Type B pancreatic cell (in vitro differentiated cells): ENCODE measurements around the gene SNRNP40. TPM values are rescaled to one million over a fixed set of nuclear protein-coding genes. Genes with fewer than 3 reads are reported as not detected.
"Not testable (repeated sequence)": the region's sequence is repeated elsewhere in the genome, so short reads cannot be mapped to it uniquely, and the experiment has no call there.

ENCODE experiments used
- DNase-seq: peaks from one replicate; pipeline ENCODE4 v3.0.0; 2021; ENCODE audit warnings: mixed read lengths; ENCODE audit not compliant: unreplicated experiment; ENCODE audit errors: extremely low spot score
- H3K27ac Mint-ChIP-seq: 2 replicates; pipeline ENCODE4 v1.8.0; 2021; ENCODE audit warnings: mild to moderate bottlenecking, mixed read lengths
- H3K27me3 Mint-ChIP-seq: 2 replicates; pipeline ENCODE4 v1.8.0; 2021; ENCODE audit warnings: mixed read lengths
- H3K36me3 Mint-ChIP-seq: 2 replicates; pipeline ENCODE4 v1.8.0; 2021; ENCODE audit warnings: mixed read lengths
- H3K4me1 Mint-ChIP-seq: one replicate; pipeline ENCODE4 v1.8.0; 2021; ENCODE audit warnings: mixed read lengths; ENCODE audit not compliant: unreplicated experiment
- H3K4me3 Mint-ChIP-seq: 2 replicates; pipeline ENCODE4 v1.8.0; 2021; ENCODE audit warnings: mild to moderate bottlenecking, mixed read lengths
- H3K9me3 Mint-ChIP-seq: 2 replicates; pipeline ENCODE4 v1.8.0; 2021; ENCODE audit warnings: mixed read lengths
- CTCF ChIP-seq: fragments of 200-600 bp; sonication (generic); conservative IDR thresholded peaks from 2 replicates; pipeline ENCODE4 v1.5.0; 2021; ENCODE audit warnings: antibody characterized with exemption, mild to moderate bottlenecking
- total RNA-seq: library from RNA; stranded (reverse); gene quantifications from 2 replicates; pipeline ENCODE4 v1.2.1, GENCODE V29; 2021; ENCODE audit warnings: low replicate concordance

The SNRNP40 gene
- total RNA-seq, 1 donor from 2014 or later, result 79.9 TPM

GRCh38 chr1:31273619-31274018 lies 23.0 kb downstream of the SNRNP40 start:
- no peak for DNase-seq

GRCh38 chr1:31272369-31272768 lies 24.2 kb downstream of the SNRNP40 start:
- no peak overlapping the region for H3K27ac Mint-ChIP-seq
- H3K36me3 Mint-ChIP-seq, result peaks cover 24% of the 10 kb centered on the region
- no peaks in the 10 kb centered on the region for H3K9me3 Mint-ChIP-seq

More at GRCh38 chr1:31273619-31274018, 23.0 kb downstream of the SNRNP40 start:
- Mint-ChIP-seq H3K4me3 (no peak overlapping the region), H3K4me1 (no peaks in the 10 kb centered on the region), H3K9me3 (no peaks in the 10 kb centered on the region), H3K27ac (no peak overlapping the region), H3K27me3 (no peaks in the 10 kb centered on the region), H3K36me3 (peaks cover 24% of the 10 kb centered on the region)
- no peak for TF ChIP-seq CTCF

GRCh38 chr1:31266547-31266946 lies 30.0 kb downstream of the SNRNP40 start:
- Mint-ChIP-seq H3K4me3 (no peak overlapping the region), H3K27ac (no peak overlapping the region), H3K4me1 (no peaks in the 10 kb centered on the region), H3K9me3 (no peaks in the 10 kb centered on the region), H3K27me3 (no peaks in the 10 kb centered on the region), H3K36me3 (peaks cover 34% of the 10 kb centered on the region)
- no peak for TF ChIP-seq CTCF
- DNase-seq, result no peak

More at GRCh38 chr1:31272369-31272768, 24.2 kb downstream of the SNRNP40 start:
- no peaks in the 10 kb centered on the region for H3K27me3 Mint-ChIP-seq
- no peaks in the 10 kb centered on the region for H3K4me1 Mint-ChIP-seq
- no peak for DNase-seq
- no peak for TF ChIP-seq CTCF
- no peak overlapping the region for H3K4me3 Mint-ChIP-seq

GRCh38 chr1:31264790-31265386 lies 31.7 kb downstream of the SNRNP40 start:
- Mint-ChIP-seq H3K27ac (no peak overlapping the region), H3K9me3 (no peaks in the 10 kb centered on the region), H3K4me3 (no peak overlapping the region), H3K36me3 (peaks cover 35% of the 10 kb centered on the region), H3K4me1 (no peaks in the 10 kb centered on the region), H3K27me3 (no peaks in the 10 kb centered on the region)
- no peak for DNase-seq
- no peak for TF ChIP-seq CTCF

- Mint-ChIP-seq H3K4me1 (no peaks in the 10 kb centered on the region), H3K9me3 (no peaks in the 10 kb centered on the region), H3K27ac (no peak overlapping the region), H3K4me3 (no peak overlapping the region), H3K36me3 (peaks cover 30% of the 10 kb centered on the region), H3K27me3 (no peaks in the 10 kb centered on the region)
- no peak for TF ChIP-seq CTCF
- DNase-seq, result no peak
These were observed 33.2 kb downstream of the SNRNP40 start for GRCh38 chr1:31263408-31263807.

GRCh38 chr1:31262393-31262792 lies 34.2 kb downstream of the SNRNP40 start:
- H3K27me3 Mint-ChIP-seq, H3K27ac Mint-ChIP-seq, DNase-seq, H3K9me3 Mint-ChIP-seq, H3K4me1 Mint-ChIP-seq, H3K4me3 Mint-ChIP-seq: not testable (repeated sequence)
- peaks cover 37% of the 10 kb centered on the region for H3K36me3 Mint-ChIP-seq
